Neural cell (in vitro differentiated cells): ENCODE results near the gene TCOF1. TPM values are rescaled to one million over a fixed set of nuclear protein-coding genes. Genes with fewer than 3 reads are reported as not detected.

Experiments
- H2AFZ ChIP-seq: fragments of 200-600, 300-800 bp; sonication (generic), shearing (Covaris generic); 2 replicates; pipeline ENCODE4 v1.6.0; 2014; ENCODE audit warnings: low read depth, mild to moderate bottlenecking, antibody characterized with exemption, low read length, moderate library complexity
- H3F3A ChIP-seq: fragments of 200-600 bp; shearing (Covaris generic); 2 replicates; pipeline ENCODE4 v1.6.1; 2016; ENCODE audit warnings: mild to moderate bottlenecking, moderate library complexity, mixed read lengths, antibody characterized with exemption, low read length; ENCODE audit not compliant: insufficient read depth, poor library complexity, severe bottlenecking
- H3K27ac ChIP-seq: fragments of 200-600, 300-800 bp; sonication (generic), shearing (Covaris generic); 2 replicates; pipeline ENCODE4 v1.5.1; 2014; ENCODE audit warnings: mild to moderate bottlenecking, low read length, moderate library complexity
- H3K27me3 ChIP-seq: fragments of 300-800, 200-600 bp; sonication (generic), shearing (Covaris generic); 2 replicates; pipeline ENCODE4 v1.6.0; 2014; ENCODE audit warnings: mild to moderate bottlenecking, low read depth, low read length, moderate library complexity; ENCODE audit not compliant: insufficient read depth
- H3K36me3 ChIP-seq: fragments of 300-800, 200-600 bp; sonication (generic), shearing (Covaris generic); 2 replicates; pipeline ENCODE4 v1.5.1; 2014; ENCODE audit warnings: mild to moderate bottlenecking, antibody characterized with exemption, low read length, moderate library complexity; ENCODE audit not compliant: insufficient read depth
- H3K4me2 ChIP-seq: fragments of 300-800, 200-600 bp; sonication (generic), shearing (Covaris generic); 2 replicates; pipeline ENCODE4 v1.6.0; 2014; ENCODE audit warnings: mild to moderate bottlenecking, low read length
- H3K4me3 ChIP-seq: fragments of 300-800, 200-600 bp; sonication (generic), shearing (Covaris generic); 2 replicates; pipeline ENCODE4 v1.5.1; 2014; ENCODE audit warnings: mild to moderate bottlenecking, low read length, moderate library complexity
- H3K79me2 ChIP-seq: fragments of 200-600 bp; shearing (Covaris generic); replicated peaks from 2 replicates; pipeline ENCODE4 v1.6.0; 2014; ENCODE audit warnings: mild to moderate bottlenecking, low read length, moderate library complexity; ENCODE audit not compliant: insufficient read depth
- H3K9ac ChIP-seq: fragments of 300-800, 200-600 bp; sonication (generic), shearing (Covaris generic); 2 replicates; pipeline ENCODE4 v1.6.1; 2016; ENCODE audit warnings: mild to moderate bottlenecking, low read length, mixed read lengths
- H3K9me2 ChIP-seq: fragments of 200-600 bp; shearing (Covaris generic); 2 replicates; pipeline ENCODE4 v1.6.1; 2016; ENCODE audit warnings: mild to moderate bottlenecking, low read length, mixed read lengths; ENCODE audit not compliant: insufficient read depth
- H3K9me3 ChIP-seq: fragments of 200-600, 300-800 bp; sonication (generic), shearing (Covaris generic); 2 replicates; pipeline ENCODE4 v1.6.1; 2016; ENCODE audit warnings: mild to moderate bottlenecking, mixed run types, low read length, moderate library complexity, mixed read lengths
- H4K20me1 ChIP-seq: fragments of 200-600 bp; shearing (Covaris generic); 2 replicates; pipeline ENCODE4 v1.6.1; 2016; ENCODE audit warnings: mild to moderate bottlenecking, mixed run types; ENCODE audit not compliant: insufficient read depth
- CTCF ChIP-seq: fragments of 450-650 bp; IDR thresholded peaks from 2 replicates; pipeline ENCODE4 v1.5.1; 2014; ENCODE audit warnings: antibody characterized with exemption, mild to moderate bottlenecking, moderate library complexity; ENCODE audit not compliant: poor library complexity, severe bottlenecking
- EP300 ChIP-seq: fragments of 450-650 bp; conservative IDR thresholded peaks from 2 replicates; pipeline ENCODE4 v1.6.1; 2014; ENCODE audit warnings: antibody characterized with exemption, mild to moderate bottlenecking, moderate library complexity; ENCODE audit not compliant: poor library complexity, severe bottlenecking
- EZH2 ChIP-seq: fragments of 200-600, 300-800 bp; shearing (Covaris generic), sonication (generic); IDR thresholded peaks from 2 replicates; pipeline ENCODE4 v1.6.1; 2014; ENCODE audit warnings: antibody characterized with exemption, low read length, borderline replicate concordance, mild to moderate bottlenecking; ENCODE audit not compliant: insufficient read depth, poor library complexity, severe bottlenecking
- MXI1 ChIP-seq: fragments of 450-650 bp; conservative IDR thresholded peaks from 2 replicates; pipeline ENCODE4 v1.6.1; 2014; ENCODE audit warnings: antibody characterized with exemption, mild to moderate bottlenecking; ENCODE audit not compliant: poor library complexity, severe bottlenecking
- POLR2AphosphoS5 ChIP-seq: IDR thresholded peaks from 2 replicates; pipeline ENCODE4 v1.6.1; 2012
- RAD21 ChIP-seq: fragments of 450-650 bp; conservative IDR thresholded peaks from 2 replicates; pipeline ENCODE4 v1.6.1; 2014; ENCODE audit warnings: antibody characterized with exemption, mild to moderate bottlenecking, moderate library complexity
- REST ChIP-seq: IDR thresholded peaks from 2 replicates; pipeline ENCODE4 v1.6.1; 2012; ENCODE audit warnings: borderline replicate concordance
- SMC3 ChIP-seq: fragments of 450-650 bp; conservative IDR thresholded peaks from 2 replicates; pipeline ENCODE4 v1.6.1; 2014; ENCODE audit warnings: antibody characterized with exemption, mild to moderate bottlenecking, moderate library complexity; ENCODE audit not compliant: poor library complexity
- TAF1 ChIP-seq: IDR thresholded peaks from 2 replicates; pipeline ENCODE4 v1.6.1; 2012; ENCODE audit warnings: low read depth
- polyA plus RNA-seq: library from polyadenylated mRNA; depleted of rRNA; stranded (reverse); fragments of >200 nt; gene quantifications from 2 replicates; pipeline ENCODE4 v1.2.3, GENCODE V29; 2014

TCOF1 gene
- polyA plus RNA-seq, 1 donor from 2014 or later: 6.5 TPM

GRCh38 chr5:150321211-150321610, 36.3 kb upstream of the TCOF1 start:
- Histone ChIP-seq H3K27ac (no peak overlapping the region), H3K79me2 (no peaks in the 10 kb centered on the region), H2AFZ (no peak overlapping the region), H3K9me2 (no peaks in the 10 kb centered on the region), H4K20me1 (no peaks in the 10 kb centered on the region), H3K27me3 (no peaks in the 10 kb centered on the region), H3F3A (no peaks in the 10 kb centered on the region), H3K4me3 (no peak overlapping the region), H3K4me2 (no peak overlapping the region), H3K9ac (no peak overlapping the region), H3K36me3 (no peaks in the 10 kb centered on the region), H3K9me3 (no peaks in the 10 kb centered on the region)
- TF ChIP-seq RAD21 (no peak), EZH2 (no peak)

- H3K9me2 ChIP-seq: no peaks in the 10 kb centered on the region
- no peak overlapping the region for H2AFZ ChIP-seq
- no peaks in the 10 kb centered on the region for H4K20me1 ChIP-seq
- TF ChIP-seq CTCF (no peak), RAD21 (no peak), TAF1 (no peak), SMC3 (no peak), EZH2 (no peak), POLR2AphosphoS5 (no peak), REST (no peak), MXI1 (no peak), EP300 (no peak)
- H3K36me3 ChIP-seq: no peaks in the 10 kb centered on the region
- no peak overlapping the region for H3K4me2 ChIP-seq
- H3K9ac ChIP-seq: no peak overlapping the region
- H3K9me3 ChIP-seq: no peaks in the 10 kb centered on the region
- no peaks in the 10 kb centered on the region for H3K27me3 ChIP-seq
- no peak overlapping the region for H3K4me3 ChIP-seq
- H3F3A ChIP-seq: no peaks in the 10 kb centered on the region
- no peak overlapping the region for H3K27ac ChIP-seq
- no peaks in the 10 kb centered on the region for H3K79me2 ChIP-seq
These were observed 35.7 kb upstream of the TCOF1 start for GRCh38 chr5:150321784-150322183.

GRCh38 chr5:150322202-150322601, 35.3 kb upstream of the TCOF1 start:
- Histone ChIP-seq H3K27ac (no peak overlapping the region), H3K36me3 (no peaks in the 10 kb centered on the region), H3K4me3 (no peak overlapping the region), H2AFZ (no peak overlapping the region), H3K9me2 (no peaks in the 10 kb centered on the region), H4K20me1 (no peaks in the 10 kb centered on the region), H3K79me2 (no peaks in the 10 kb centered on the region), H3K9ac (no peak overlapping the region), H3K9me3 (no peaks in the 10 kb centered on the region), H3K27me3 (no peaks in the 10 kb centered on the region), H3K4me2 (no peak overlapping the region), H3F3A (no peaks in the 10 kb centered on the region)
- TF ChIP-seq RAD21 (no peak), EZH2 (no peak), POLR2AphosphoS5 (no peak), SMC3 (no peak), REST (no peak), MXI1 (no peak), TAF1 (no peak), EP300 (no peak)
